Measurements from ENCODE around the gene SH3BGRL2. TPM values are rescaled to one million over a fixed set of nuclear protein-coding genes. Genes with fewer than 3 reads are reported as not detected.
A peak's percentile ranks its signal among the peaks of the same experiment; 100 is the strongest.

SH3BGRL2 gene
- total RNA-seq, 4 donors from 2014 or later, result 34.2 to 102 (median 56.6) TPM

- 68 to 80% methylated on average over 1 to 3 of the region's 3 CpGs for WGBS, 2 donors
- intact Hi-C loops (cut with DNase I), result no loop called here
- H3K9me3 ChIP-seq, result no peaks in the 10 kb centered on the region
- no peak for DNase-seq
- no peaks in the 10 kb centered on the region for H3K36me3 ChIP-seq
- H3K27ac ChIP-seq, result no peak overlapping the region
- H3K27me3 ChIP-seq, result no peaks in the 10 kb centered on the region
- no peak for TF ChIP-seq POLR2A (IDR thresholded peaks at IDR 0.05)
- TF ChIP-seq, protein P1, sequence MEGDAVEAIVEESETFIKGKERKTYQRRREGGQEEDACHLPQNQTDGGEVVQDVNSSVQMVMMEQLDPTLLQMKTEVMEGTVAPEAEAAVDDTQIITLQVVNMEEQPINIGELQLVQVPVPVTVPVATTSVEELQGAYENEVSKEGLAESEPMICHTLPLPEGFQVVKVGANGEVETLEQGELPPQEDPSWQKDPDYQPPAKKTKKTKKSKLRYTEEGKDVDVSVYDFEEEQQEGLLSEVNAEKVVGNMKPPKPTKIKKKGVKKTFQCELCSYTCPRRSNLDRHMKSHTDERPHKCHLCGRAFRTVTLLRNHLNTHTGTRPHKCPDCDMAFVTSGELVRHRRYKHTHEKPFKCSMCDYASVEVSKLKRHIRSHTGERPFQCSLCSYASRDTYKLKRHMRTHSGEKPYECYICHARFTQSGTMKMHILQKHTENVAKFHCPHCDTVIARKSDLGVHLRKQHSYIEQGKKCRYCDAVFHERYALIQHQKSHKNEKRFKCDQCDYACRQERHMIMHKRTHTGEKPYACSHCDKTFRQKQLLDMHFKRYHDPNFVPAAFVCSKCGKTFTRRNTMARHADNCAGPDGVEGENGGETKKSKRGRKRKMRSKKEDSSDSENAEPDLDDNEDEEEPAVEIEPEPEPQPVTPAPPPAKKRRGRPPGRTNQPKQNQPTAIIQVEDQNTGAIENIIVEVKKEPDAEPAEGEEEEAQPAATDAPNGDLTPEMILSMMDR (IDR thresholded peaks at IDR 0.05), result no peak
- no peak overlapping the region for H3K4me3 ChIP-seq
- peaks cover 0 to 24% (median 0%) of the 10 kb centered on the region in 3 donors for H3K4me1 ChIP-seq
Measured at GRCh38 chr6:79710127-79710526, 79.0 kb downstream of the SH3BGRL2 start.

- Histone ChIP-seq H3K27me3 (no peaks in the 10 kb centered on the region), H3K27ac (no peak overlapping the region), H3K4me3 (no peak overlapping the region), H3K36me3 (no peaks in the 10 kb centered on the region), H3K4me1 (peaks cover 0 to 24% (median 0%) of the 10 kb centered on the region in 3 donors), H3K9me3 (no peaks in the 10 kb centered on the region)
- DNase-seq, result no peak
- TF ChIP-seq, protein P1 (IDR thresholded peaks at IDR 0.05), result no peak
- TF ChIP-seq POLR2A (IDR thresholded peaks at IDR 0.05), result no peak
- intact Hi-C loops (cut with DNase I), result no loop called here
- WGBS, 2 donors, result 55 to 61% methylated on average over 4 of the region's 4 CpGs
Measured at GRCh38 chr6:79711167-79711566, 80.0 kb downstream of the SH3BGRL2 start.

GRCh38 chr6:79712144-79712543 is 81.0 kb downstream of the SH3BGRL2 start:
- Histone ChIP-seq H3K4me1 (peaks cover 0 to 24% (median 0%) of the 10 kb centered on the region in 3 donors), H3K27ac (no peak overlapping the region), H3K4me3 (no peak overlapping the region), H3K36me3 (no peaks in the 10 kb centered on the region), H3K9me3 (no peaks in the 10 kb centered on the region), H3K27me3 (no peaks in the 10 kb centered on the region)
- 55 to 70% methylated on average over 2 of the region's 2 CpGs for WGBS, 2 donors
- DNase-seq, result no peak
- intact Hi-C loops (cut with DNase I), result no loop called here
- TF ChIP-seq POLR2A (IDR thresholded peaks at IDR 0.05), result no peak
- TF ChIP-seq, protein P1 (IDR thresholded peaks at IDR 0.05), result no peak

DNA sequence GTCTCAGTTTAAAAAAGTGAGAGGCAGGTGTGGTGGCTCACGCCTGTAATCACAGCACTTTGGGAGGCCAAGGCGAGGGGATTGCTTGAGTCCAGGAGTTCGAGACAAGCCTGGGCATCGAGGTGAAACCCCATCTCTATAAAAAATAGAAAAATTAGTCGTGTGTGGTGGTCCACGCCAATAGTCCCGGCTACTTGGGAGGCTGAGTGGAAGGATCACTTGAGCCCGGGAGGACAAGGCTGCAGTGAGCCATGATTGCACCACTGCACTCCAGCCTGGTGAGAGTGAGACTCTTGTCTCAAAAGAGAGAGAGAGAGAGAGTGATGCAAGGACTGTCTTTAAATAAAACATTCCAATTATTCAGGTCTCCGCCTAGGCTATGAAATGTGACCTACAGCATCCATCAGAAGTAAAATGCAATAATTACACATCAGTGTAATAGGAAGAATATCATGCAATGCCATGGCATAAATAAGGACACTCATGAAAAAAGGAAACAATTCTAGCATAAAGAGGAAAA is 81.5 kb downstream of the SH3BGRL2 start:
- no peak for DNase-seq
- intact Hi-C loops (cut with DNase I), result no loop called here
- H3K4me3 ChIP-seq, result no peak overlapping the region
- H3K27ac ChIP-seq, result no peak overlapping the region
- WGBS, 2 donors, result 76 to 78% methylated on average over 9 of the region's 9 CpGs
- H3K9me3 ChIP-seq, result no peaks in the 10 kb centered on the region
- H3K36me3 ChIP-seq, result no peaks in the 10 kb centered on the region
- peaks cover 0 to 24% (median 0%) of the 10 kb centered on the region in 3 donors for H3K4me1 ChIP-seq
- TF ChIP-seq POLR2A (IDR thresholded peaks at IDR 0.05), result no peak
- TF ChIP-seq, protein P1 (IDR thresholded peaks at IDR 0.05), result no peak
- no peaks in the 10 kb centered on the region for H3K27me3 ChIP-seq

- intact Hi-C loops (cut with DNase I), result no loop called here
- peaks cover 0 to 24% (median 0%) of the 10 kb centered on the region in 3 donors for H3K4me1 ChIP-seq
- TF ChIP-seq POLR2A (IDR thresholded peaks at IDR 0.05), result no peak
- TF ChIP-seq, protein P1 (IDR thresholded peaks at IDR 0.05), result peak in 4 of 6 experiments; percentile 11 to 50 (median 32)
- 20 to 24% methylated on average over 5 of the region's 5 CpGs for WGBS, 2 donors
- H3K9me3 ChIP-seq, result no peaks in the 10 kb centered on the region
- H3K36me3 ChIP-seq, result no peaks in the 10 kb centered on the region
- DNase-seq, result no peak
- H3K27ac ChIP-seq, result no peak overlapping the region
- no peaks in the 10 kb centered on the region for H3K27me3 ChIP-seq
- no peak overlapping the region for H3K4me3 ChIP-seq
Measured at GRCh38 chr6:79713701-79714322, 82.7 kb downstream of the SH3BGRL2 start.
